AG04450 (cell line): ENCODE data around the gene ARHGAP31. TPM values are rescaled to one million over a fixed set of nuclear protein-coding genes. Genes with fewer than 3 reads are reported as not detected.

Source experiments
- CTCF ChIA-PET: fragments of 300-600, 350-600 bp; formaldehyde crosslinking; extraction: SDS; loops from one replicate; lab custom pipeline; 2022; ENCODE audit warnings: antibody characterized with exemption, inconsistent platforms; lab: Charles Lee
- POLR2A ChIA-PET: fragments of 350-600 bp; formaldehyde crosslinking; extraction: SDS; loops from one replicate; lab custom pipeline; 2021; ENCODE audit warnings: antibody characterized with exemption, inconsistent platforms; lab: Yijun Ruan, JAX
- DNase-seq: peaks from one replicate; pipeline ENCODE4 v3.0.0-alpha.2; 2011; ENCODE audit warnings: low read depth, low spot score
- H3K27ac ChIP-seq: one replicate; pipeline ENCODE4 v1.5.1; 2012; ENCODE audit warnings: low read depth, low read length, control low read depth
- H3K27me3 ChIP-seq: one replicate; pipeline ENCODE4 v1.6.0; 2012; ENCODE audit warnings: low read length; ENCODE audit not compliant: control insufficient read depth, insufficient read depth
- H3K4me3 ChIP-seq: 2 replicates; pipeline ENCODE4 v1.5.1; 2011; ENCODE audit warnings: mild to moderate bottlenecking, low read depth, low read length, control low read depth
- H3K9me3 ChIP-seq: 2 replicates; pipeline ENCODE4 v1.5.1; 2012; ENCODE audit warnings: low read length; ENCODE audit not compliant: control insufficient read depth, insufficient read depth
- polyA plus RNA-seq: library from polyadenylated mRNA; depleted of rRNA; stranded (reverse); fragments of >200 nt; gene quantifications from 2 replicates; pipeline ENCODE4 v1.2.3, GENCODE V29; 2011
- TF ChIP-seq, protein P1 (sequence below): IDR thresholded peaks from 2 replicates; pipeline ENCODE4 v1.5.1; 2011; ENCODE audit warnings: low read depth, low read length, control low read depth, inconsistent platforms

The ARHGAP31 gene
- polyA plus RNA-seq, 1 experiment, result 14.1 TPM

DNA sequence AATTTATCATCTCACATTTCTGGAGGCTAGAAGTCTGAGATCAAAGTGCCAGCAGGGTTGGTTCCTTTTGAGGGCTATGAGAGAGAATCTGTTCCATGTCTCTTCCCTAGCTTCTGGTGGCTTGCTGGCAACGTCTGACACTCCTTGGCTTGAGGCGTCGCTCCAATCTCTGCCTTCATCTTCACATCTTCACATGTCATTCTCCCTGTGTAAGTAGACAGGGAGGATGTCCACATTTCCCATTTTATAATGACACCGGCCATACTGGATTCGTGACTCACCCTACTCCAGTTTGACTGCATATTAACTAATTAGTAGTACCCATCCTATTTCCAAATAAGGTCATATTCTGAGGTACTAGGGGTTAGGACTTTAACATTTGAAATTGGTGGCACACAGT lies 17.5 kb upstream of the ARHGAP31 start:
- no peaks in the 10 kb centered on the region for H3K27me3 ChIP-seq
- H3K9me3 ChIP-seq, result no peaks in the 10 kb centered on the region
- H3K27ac ChIP-seq, result no peak overlapping the region
- CTCF ChIA-PET, result interaction anchor here (1.1 to 3.9 kb wide), 3 partner anchors 19 to 77 kb away, joined by 4 to 26 read pairs (median 6); no protein-coding TSS in a partner anchor
- POLR2A ChIA-PET, result no interaction called here
- TF ChIP-seq, protein P1, sequence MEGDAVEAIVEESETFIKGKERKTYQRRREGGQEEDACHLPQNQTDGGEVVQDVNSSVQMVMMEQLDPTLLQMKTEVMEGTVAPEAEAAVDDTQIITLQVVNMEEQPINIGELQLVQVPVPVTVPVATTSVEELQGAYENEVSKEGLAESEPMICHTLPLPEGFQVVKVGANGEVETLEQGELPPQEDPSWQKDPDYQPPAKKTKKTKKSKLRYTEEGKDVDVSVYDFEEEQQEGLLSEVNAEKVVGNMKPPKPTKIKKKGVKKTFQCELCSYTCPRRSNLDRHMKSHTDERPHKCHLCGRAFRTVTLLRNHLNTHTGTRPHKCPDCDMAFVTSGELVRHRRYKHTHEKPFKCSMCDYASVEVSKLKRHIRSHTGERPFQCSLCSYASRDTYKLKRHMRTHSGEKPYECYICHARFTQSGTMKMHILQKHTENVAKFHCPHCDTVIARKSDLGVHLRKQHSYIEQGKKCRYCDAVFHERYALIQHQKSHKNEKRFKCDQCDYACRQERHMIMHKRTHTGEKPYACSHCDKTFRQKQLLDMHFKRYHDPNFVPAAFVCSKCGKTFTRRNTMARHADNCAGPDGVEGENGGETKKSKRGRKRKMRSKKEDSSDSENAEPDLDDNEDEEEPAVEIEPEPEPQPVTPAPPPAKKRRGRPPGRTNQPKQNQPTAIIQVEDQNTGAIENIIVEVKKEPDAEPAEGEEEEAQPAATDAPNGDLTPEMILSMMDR, result no peak
- H3K4me3 ChIP-seq, result no peak overlapping the region
- no peak for DNase-seq

- POLR2A ChIA-PET, result no interaction called here
Observed at GRCh38 chr3:119279101-119279554, 15.1 kb upstream of the ARHGAP31 start.

GRCh38 chr3:119279584-119280243 lies 14.5 kb upstream of the ARHGAP31 start:
- TF ChIP-seq, protein P1, result no peak
- POLR2A ChIA-PET, result interaction anchor here (0.6 kb wide), 1 partner anchor 75 kb away, joined by 3 read pairs; no protein-coding TSS in a partner anchor
- no peaks in the 10 kb centered on the region for H3K27me3 ChIP-seq
- H3K9me3 ChIP-seq, result peaks cover 8% of the 10 kb centered on the region
- no peak overlapping the region for H3K4me3 ChIP-seq
- CTCF ChIA-PET, result interaction anchor here (1.0 kb wide), 1 partner anchor 74 kb away, joined by 4 read pairs; no protein-coding TSS in a partner anchor
- no peak for DNase-seq
- no peak overlapping the region for H3K27ac ChIP-seq

More at GRCh38 chr3:119279101-119279554, 15.1 kb upstream of the ARHGAP31 start:
- TF ChIP-seq, protein P1, result no peak
- Histone ChIP-seq H3K9me3 (peaks cover 8% of the 10 kb centered on the region), H3K27me3 (no peaks in the 10 kb centered on the region), H3K4me3 (no peak overlapping the region), H3K27ac (no peak overlapping the region)
- DNase-seq, result no peak
- CTCF ChIA-PET, result no interaction called here

GRCh38 chr3:119288669-119289403 lies 5.3 kb upstream of the ARHGAP31 start:
- TF ChIP-seq, protein P1, result no peak
- ChIA-PET POLR2A (no interaction called here), CTCF (no interaction called here)
- no peaks in the 10 kb centered on the region for H3K27me3 ChIP-seq
- DNase-seq, result no peak
- no peak overlapping the region for H3K4me3 ChIP-seq
- H3K27ac ChIP-seq, result no peak overlapping the region
- no peaks in the 10 kb centered on the region for H3K9me3 ChIP-seq

- no peaks in the 10 kb centered on the region for H3K27me3 ChIP-seq
- H3K9me3 ChIP-seq, result no peaks in the 10 kb centered on the region
- POLR2A ChIA-PET, result no interaction called here
- TF ChIP-seq, protein P1, result no peak
- DNase-seq, result no peak
- H3K27ac ChIP-seq, result no peak overlapping the region
- no peak overlapping the region for H3K4me3 ChIP-seq
- CTCF ChIA-PET, result no interaction called here
Observed at GRCh38 chr3:119289404-119289770, 4.8 kb upstream of the ARHGAP31 start.
